ENCODE data around the gene FGFBP3.

FGFBP3 gene

DNA sequence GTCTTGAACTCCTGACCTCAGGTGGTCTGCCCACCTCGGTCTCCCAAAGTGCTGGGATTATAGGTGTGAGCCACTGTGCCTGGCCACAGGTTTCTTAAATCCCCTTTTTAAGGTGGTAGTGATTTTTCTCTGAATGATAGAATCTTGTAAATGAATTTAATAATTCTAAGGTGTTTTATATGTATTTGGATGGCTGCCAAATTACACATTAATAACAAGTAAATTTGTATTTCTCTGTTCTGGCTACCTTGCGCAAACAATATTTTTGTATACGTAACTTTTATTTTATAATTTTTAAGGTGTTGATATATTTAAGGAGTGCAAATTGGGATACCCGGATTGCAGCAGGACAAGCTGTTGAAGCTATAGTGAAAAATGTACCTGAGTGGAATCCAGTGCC, 30.4 kb upstream of the FGFBP3 start:
- no peak for DNase-seq
- H3K4me3 ChIP-seq (ENCODE audit: low read depth, low read length), result no peak overlapping the region
- peaks cover 37% of the 10 kb centered on the region for H3K36me3 ChIP-seq
- H3K27me3 ChIP-seq, result no peaks in the 10 kb centered on the region
- no peak for TF ChIP-seq CTCF (IDR thresholded peaks at IDR 0.05; ENCODE audit: low read depth, low read length)
- H3K9me3 ChIP-seq, result no peaks in the 10 kb centered on the region
- H3K4me1 ChIP-seq, result no peaks in the 10 kb centered on the region

DNA sequence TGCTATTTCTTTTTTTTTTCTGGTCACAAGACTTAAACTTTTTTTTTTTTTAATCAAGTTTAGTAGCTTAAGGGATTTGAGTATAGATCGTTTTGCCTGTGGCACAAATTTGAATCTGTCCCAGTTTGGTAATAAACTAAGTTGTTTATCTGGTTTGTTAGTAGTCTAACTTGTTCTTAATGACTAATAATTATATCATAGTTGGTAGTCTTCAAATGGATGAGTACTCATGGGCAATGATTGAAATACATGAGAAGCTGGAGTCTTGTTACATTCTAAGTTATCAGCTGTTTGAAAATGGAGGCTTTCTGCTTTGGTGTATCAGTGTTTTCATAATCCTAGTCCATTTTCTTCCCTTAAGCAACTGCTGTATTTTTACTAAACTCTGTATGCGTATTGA, 26.6 kb upstream of the FGFBP3 start:
- Histone ChIP-seq H3K9me3 (no peaks in the 10 kb centered on the region), H3K27me3 (no peaks in the 10 kb centered on the region), H3K4me1 (peaks cover 4% of the 10 kb centered on the region), H3K36me3 (peaks cover 31% of the 10 kb centered on the region), H3K4me3 (ENCODE audit: low read depth, low read length) (no peak overlapping the region)
- TF ChIP-seq CTCF (IDR thresholded peaks at IDR 0.05; ENCODE audit: low read depth, low read length), result no peak
- no peak for DNase-seq

- Histone ChIP-seq H3K4me1 (peaks cover 4% of the 10 kb centered on the region), H3K4me3 (ENCODE audit: low read depth, low read length) (no peak overlapping the region), H3K27me3 (no peaks in the 10 kb centered on the region), H3K9me3 (no peaks in the 10 kb centered on the region), H3K36me3 (peaks cover 24% of the 10 kb centered on the region)
- no peak for DNase-seq
- no peak for TF ChIP-seq CTCF (IDR thresholded peaks at IDR 0.05; ENCODE audit: low read depth, low read length)
Observed at GRCh38 chr10:91932737-91933136, 23.5 kb upstream of the FGFBP3 start.

- Histone ChIP-seq H3K4me3 (ENCODE audit: low read depth, low read length) (no peak overlapping the region), H3K36me3 (peaks cover 23% of the 10 kb centered on the region), H3K27me3 (no peaks in the 10 kb centered on the region), H3K9me3 (no peaks in the 10 kb centered on the region), H3K4me1 (peaks cover 4% of the 10 kb centered on the region)
- TF ChIP-seq CTCF (IDR thresholded peaks at IDR 0.05; ENCODE audit: low read depth, low read length), result no peak
- peak; percentile 49 for DNase-seq
Observed at GRCh38 chr10:91931526-91932190, 22.4 kb upstream of the FGFBP3 start.

GRCh38 chr10:91930939-91931338, 21.7 kb upstream of the FGFBP3 start:
- Histone ChIP-seq H3K36me3 (peaks cover 23% of the 10 kb centered on the region), H3K4me3 (ENCODE audit: low read depth, low read length) (no peak overlapping the region), H3K9me3 (no peaks in the 10 kb centered on the region), H3K4me1 (peaks cover 4% of the 10 kb centered on the region), H3K27me3 (no peaks in the 10 kb centered on the region)
- DNase-seq, result no peak
- no peak for TF ChIP-seq CTCF (IDR thresholded peaks at IDR 0.05; ENCODE audit: low read depth, low read length)

DNA sequence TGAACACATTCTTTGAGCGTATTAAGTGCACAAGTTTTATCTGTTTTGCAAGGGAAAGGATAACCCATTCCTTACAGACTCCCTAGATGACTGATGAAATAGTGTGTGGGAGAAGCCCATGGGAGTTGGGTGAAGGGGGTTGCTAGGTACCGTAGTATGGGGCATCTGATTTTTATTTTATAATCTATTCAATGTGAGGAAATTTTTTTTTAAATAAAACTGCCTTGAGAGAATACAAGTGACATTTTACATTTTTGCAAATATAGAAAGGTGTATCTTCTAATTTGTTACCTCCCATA, 15.7 kb upstream of the FGFBP3 start:
- DNase-seq, result no peak
- no peaks in the 10 kb centered on the region for H3K27me3 ChIP-seq
- no peaks in the 10 kb centered on the region for H3K9me3 ChIP-seq
- peaks cover 12% of the 10 kb centered on the region for H3K36me3 ChIP-seq
- H3K4me1 ChIP-seq, result no peaks in the 10 kb centered on the region
- no peak for TF ChIP-seq CTCF (IDR thresholded peaks at IDR 0.05; ENCODE audit: low read depth, low read length)
- H3K4me3 ChIP-seq (ENCODE audit: low read depth, low read length), result peak overlapping the region; percentile 97
